Measurements from ENCODE around the gene VILL. TPM values are rescaled to one million over a fixed set of nuclear protein-coding genes. Genes with fewer than 3 reads are reported as not detected.
A peak's percentile ranks its signal among the peaks of the same experiment; 100 is the strongest.

The VILL gene
- total RNA-seq, 1 donor from 2014 or later = 46.4 TPM

GRCh38 chr3:37963635-37964034 is 27.0 kb upstream of the VILL start:
- no peak for DNase-seq (ENCODE audit: low spot score)

DNA sequence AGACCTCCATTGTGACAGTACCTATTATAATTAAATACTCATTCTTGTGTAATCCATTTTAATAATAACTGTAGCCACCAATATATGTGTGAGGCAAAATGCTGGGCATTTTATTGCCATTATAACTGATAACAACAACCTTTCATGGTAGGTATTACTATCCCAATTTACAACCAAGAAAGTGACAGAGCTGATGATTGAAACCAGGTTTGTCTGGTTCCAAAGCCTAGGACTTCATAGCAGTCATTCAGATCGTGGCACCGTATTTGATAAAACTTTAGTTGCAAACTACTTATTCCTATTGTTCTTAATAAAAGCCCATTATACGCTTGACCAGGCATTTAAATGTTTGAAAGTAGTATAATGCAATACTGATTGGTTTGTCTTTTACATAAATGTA is 26.4 kb upstream of the VILL start:
- DNase-seq (ENCODE audit: low spot score) = no peak

- no peak for DNase-seq (ENCODE audit: low spot score)
Observed at GRCh38 chr3:37964716-37965115, 25.9 kb upstream of the VILL start.

GRCh38 chr3:37967260-37967881 is 23.2 kb upstream of the VILL start:
- DNase-seq (ENCODE audit: low spot score) = no peak

- DNase-seq (ENCODE audit: low spot score) = no peak
Observed at GRCh38 chr3:37968199-37968598, 22.4 kb upstream of the VILL start.

DNA sequence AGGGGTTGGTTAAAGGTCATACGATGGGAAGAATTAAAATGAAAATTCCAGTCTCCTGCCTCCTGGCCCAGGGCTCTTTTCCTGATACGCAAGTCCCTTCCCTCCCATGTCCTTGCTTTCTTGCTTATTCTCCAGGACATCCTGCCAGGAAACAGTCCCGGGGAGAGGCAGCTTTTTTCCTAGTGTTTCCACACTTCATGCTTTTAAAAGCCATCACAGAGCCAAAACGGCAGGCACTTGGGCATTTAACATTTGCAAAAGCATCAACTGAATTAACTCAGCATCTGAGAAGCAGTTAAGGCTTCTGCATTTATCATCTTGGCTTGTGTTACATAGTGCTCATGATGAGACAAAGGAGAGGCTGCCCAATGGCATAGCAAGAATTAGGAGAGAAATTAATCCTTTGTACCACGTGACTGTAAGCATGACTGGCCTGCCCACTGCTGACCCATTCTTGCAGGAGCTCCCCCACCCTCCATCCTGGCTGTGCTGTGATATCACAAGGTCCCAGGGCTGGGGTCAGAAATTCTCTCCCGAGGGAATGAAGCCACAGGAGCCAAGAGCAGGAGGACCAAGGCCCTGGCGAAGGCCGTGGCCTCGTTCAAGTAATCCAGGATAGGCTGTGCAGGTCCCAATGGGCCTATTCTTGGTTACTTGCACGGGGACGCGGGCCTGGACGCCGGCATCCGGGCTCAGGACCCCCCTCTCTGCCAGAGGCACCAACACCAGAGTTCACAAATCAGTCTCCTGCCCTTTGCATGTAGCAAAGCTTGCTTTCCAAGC is 21.6 kb upstream of the VILL start:
- DNase-seq (ENCODE audit: low spot score) = no peak

DNA sequence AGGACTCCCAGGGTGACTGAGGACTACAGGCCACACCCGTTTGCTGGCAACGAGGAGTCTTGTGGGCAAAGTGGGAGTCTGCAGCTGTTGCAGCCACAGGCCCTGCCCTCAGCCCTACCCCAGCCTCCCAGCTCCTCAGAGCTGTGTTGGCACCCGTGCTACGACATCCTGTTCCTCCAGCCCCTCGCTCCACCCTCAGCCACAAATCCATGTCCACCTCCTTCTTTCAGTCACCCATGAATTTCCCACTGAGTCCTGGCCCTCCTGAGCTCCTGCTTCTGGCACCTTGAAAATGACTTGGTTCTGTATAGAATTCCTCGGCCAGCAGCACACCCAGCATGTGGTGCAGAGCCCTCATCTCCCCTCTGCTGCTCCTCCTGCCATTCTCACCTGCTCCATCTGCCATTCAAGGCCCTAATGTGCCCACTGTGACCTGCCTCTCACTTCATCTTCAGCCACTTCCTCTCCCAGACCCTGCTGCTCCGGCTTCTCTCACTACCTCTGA is 20.9 kb upstream of the VILL start:
- peak; percentile 33 for DNase-seq (ENCODE audit: low spot score)

- DNase-seq (ENCODE audit: low spot score) = peak; percentile 35
Observed at GRCh38 chr3:37970802-37971201, 19.8 kb upstream of the VILL start.

DNA sequence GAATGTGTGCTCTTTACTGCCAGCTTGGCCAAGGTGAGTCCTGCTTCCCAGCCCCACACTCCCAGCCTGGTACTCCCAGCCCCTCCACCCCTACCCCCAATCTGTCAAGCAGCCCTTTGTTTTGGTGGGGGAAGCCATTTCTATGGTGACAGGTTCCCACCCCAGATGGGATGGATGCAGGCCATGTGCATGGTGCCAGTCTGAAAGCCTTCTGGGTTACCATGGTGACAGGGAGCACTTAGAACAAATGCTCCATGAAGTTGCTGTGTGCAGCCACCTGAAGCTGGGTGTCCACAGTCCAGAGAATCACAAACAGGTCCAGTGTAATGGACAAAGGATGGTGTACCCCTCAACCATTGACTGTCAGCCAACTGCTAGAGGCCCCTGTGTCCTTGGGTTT is 19.1 kb upstream of the VILL start:
- peak; percentile 22 for DNase-seq (ENCODE audit: low spot score)

DNA sequence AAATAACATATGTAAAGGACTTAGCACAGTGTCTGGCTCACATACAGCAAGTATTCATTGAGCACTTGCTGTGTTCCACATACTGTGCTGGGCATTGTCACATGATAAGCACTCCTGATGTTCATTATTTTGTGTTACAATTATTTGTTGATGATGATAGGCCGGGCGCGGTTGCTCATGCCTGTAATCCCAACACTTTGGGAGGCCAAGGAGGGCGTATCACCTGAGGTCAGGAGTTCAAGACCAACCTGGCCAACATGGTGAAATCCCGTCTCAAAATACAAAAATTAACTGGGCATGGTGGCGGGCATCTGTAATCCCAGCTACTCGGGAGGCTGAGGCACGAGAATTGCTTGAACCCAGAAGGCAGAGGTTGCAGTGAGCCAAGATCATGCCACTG is 18.5 kb upstream of the VILL start:
- peak; percentile 15 for DNase-seq (ENCODE audit: low spot score)

DNA sequence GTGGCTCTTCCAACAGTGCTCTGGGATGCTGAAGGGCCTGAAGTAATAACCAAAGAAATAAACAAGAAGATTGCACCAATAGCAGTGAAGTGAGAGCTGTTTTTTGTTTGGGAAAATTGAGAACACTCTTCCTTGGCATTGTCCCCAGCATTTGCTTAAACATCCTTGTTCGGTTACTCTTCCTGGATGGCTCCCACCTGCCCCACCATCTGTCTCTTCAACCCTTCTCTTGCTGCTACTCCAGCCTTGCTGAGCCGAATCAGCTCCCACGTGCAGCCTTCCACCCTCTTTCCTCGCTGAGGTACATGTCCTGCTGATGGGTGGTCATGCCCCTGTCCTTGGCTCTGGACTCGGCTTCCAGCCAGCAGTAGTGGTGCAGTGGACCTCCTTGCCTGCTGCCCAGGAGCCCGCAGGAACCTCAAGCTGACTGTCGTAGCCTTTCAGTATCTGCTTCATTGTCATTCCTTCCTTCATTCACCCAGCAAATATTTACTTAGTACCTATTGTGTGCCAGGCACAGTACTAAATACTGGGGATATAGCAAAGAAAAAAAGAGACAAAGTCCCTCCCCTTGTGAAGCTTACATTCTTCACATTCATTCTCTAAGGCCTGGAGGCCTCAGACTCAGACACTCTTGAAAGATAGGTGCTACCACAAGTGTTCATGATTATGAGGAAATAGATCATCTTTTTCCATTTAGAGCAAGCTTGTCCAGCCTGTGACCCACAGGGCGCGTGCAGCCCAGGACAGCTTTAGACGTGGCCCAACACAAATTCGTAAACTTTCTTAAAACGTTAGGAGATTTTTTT is 17.1 kb upstream of the VILL start:
- peak; percentile 36 for DNase-seq (ENCODE audit: low spot score)

DNA sequence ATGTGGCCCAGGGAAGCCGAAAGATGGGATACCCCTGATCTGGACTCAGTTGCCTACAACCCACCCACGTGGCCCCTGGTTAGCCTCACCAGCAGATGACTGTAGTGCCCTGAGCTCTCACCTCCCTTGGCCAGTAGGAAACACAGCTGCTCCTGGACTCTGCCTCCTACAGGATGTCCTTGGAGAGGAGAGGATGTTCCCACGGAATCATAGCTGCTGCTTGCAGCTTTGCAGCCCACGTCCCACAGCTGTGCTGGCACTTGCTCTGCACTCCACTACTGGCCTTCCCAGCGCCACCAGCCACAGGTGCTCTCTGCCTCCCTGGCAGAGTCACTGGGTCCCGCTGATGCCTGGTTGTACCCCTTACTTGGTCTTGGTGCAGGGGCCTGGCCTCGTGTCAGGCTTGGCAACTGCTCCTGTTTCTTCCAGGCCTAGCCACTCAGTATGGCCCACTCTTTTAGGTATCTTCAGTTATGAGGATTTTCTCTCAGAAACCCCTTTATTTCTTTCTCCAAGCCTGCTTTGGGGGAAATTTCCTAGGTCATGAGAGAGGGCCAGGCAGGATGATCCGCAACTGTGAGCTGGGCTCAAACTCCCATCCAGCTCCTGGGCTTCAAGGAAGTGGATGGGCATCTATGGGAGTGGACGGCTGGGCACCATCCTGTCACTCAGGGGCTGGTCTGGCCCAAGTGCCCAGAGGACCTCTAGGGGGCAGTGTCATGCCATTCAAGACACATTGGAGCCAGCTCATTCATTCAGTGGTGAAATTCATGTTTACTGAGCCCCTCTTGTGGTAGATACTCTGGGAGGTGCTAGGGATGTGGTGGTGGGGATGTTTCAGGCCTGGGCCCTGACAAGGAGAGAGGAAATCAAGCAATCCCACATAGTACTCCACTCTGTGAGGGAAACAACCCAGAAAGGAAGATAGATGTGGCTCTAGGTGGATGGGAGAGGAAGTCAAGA is 16.2 kb upstream of the VILL start:
- DNase-seq (ENCODE audit: low spot score) = peak; percentile 70

DNA sequence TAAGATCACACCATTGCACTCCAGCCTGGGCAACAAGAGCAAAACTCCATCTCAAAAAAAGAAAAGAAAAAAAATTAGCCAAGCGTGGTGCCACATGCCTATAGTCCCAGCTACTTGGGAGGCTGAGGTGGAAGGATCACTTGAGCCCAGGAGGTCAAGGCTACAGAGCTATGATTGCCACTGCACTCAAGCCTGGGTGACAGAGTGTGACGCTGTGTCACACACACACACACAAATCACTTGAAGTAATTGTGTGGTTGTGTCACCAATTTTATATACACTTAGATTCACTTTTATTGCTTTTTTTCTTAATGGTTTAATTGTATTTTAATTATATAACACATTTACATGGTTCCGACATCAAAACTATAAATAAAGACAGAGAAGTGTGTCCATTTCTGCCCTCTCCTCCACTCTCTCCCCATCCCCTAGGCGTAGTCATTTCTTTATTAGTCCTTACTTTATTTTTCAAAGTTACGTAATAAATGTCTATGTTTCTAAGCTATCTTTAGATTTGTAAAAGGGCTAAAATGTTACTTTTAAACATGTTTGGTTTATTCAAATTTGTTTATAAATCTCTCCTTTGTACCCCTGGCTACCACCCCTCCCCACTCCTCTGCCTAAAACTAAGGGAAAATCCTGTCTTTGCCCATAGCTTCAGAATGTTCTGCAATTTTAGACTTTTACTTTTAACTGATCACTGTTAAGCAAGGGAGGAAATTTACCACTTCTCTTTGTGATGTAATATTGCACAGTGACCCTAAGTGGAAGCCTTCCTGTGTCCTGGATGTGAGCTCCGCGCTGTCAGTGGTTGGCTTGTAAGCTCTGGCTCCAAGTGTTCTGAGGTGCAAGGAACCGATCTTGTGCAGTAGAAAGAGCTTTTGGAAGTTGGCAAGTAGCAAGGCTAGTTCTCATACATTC is 10.8 kb upstream of the VILL start:
- DNase-seq (ENCODE audit: low spot score) = no peak

GRCh38 chr3:37980462-37981347 is 9.9 kb upstream of the VILL start:
- DNase-seq (ENCODE audit: low spot score) = no peak

- DNase-seq (ENCODE audit: low spot score) = no peak
Observed at GRCh38 chr3:37981348-37981664, 9.3 kb upstream of the VILL start.

- DNase-seq (ENCODE audit: low spot score) = peak; percentile 10
Observed at GRCh38 chr3:37982331-37982730, 8.3 kb upstream of the VILL start.

GRCh38 chr3:37984051-37984450 is 6.5 kb upstream of the VILL start:
- peak; percentile 39 for DNase-seq (ENCODE audit: low spot score)

GRCh38 chr3:37984596-37984995 is 6.0 kb upstream of the VILL start:
- no peak for DNase-seq (ENCODE audit: low spot score)

DNA sequence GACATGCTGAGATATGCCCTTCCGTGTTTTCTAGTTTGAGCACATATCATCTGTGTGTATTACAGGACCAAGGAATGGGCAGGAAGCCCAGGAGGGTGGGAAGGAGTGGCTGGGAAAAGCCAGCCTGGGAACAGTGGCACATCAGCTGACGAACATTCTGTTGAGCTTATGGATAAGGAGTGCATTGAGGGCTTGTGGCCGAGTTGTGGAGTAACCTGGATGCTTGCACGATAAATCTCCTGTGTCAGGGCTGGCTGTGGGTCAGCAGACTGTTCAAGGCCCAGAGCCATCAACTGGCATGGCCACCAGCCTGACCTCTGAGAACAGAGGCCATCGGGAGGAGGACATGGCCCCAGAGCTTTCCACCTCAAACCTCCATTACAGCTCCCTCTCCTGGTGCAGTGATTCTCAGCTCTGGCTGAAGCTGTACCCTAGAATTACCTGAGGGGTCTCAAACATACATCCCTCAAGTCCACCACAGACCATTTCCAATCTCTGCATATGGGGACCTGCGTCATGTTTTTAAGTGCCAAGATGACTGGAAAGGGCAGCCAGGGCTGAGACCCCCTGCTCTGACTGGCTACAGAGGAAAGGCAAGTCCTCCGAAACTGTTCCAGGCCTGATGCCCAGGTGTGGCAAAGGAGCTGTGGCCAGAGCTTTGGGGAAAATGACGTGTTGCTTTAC is 4.8 kb upstream of the VILL start:
- peak; percentile 43 for DNase-seq (ENCODE audit: low spot score)

Measured in ureter (tissue), 1 donor.